Spleen (tissue), 7 donors: Measurements from ENCODE around the gene C20orf144.

Experiments
- POLR2A ChIP-seq, 3 donors: fragments of 450-650 bp; IDR thresholded peaks; one replicate each; pipeline ENCODE4 v1.5.1; 2017; ENCODE audit warnings: antibody characterized with exemption in 3 of 3, mild to moderate bottlenecking in 1 of 3
- POLR2AphosphoS5 ChIP-seq, 3 donors: sonication (generic); formaldehyde crosslinking; IDR thresholded peaks; one replicate each; pipeline ENCODE4 v1.5.1; 2017; ENCODE audit warnings: antibody characterized with exemption in 3 of 3
- TF ChIP-seq, protein P1 (sequence below), 11 experiments: fragments of 200-600 bp in 7 of 11; fragments of 450-650 bp in 4 of 11; sonication (generic) in 4 of 11; IDR thresholded peaks in 8 of 11; conservative IDR thresholded peaks in 3 of 11; 1 replicate in 7 of 11; 2 replicates in 4 of 11; pipeline versions ENCODE4 v1.4.0 to v1.8.0; 2016 to 2021; ENCODE audit warnings: antibody characterized with exemption in 11 of 11, inconsistent platforms in 4 of 11, mild to moderate bottlenecking in 1 of 11
- donor health status: DM: no; HTN: no; CAD: no; lungs with moderate emphysema.
- donor health status: DM: no; HTN: no; CAD: no.
- donor health status: DM: no; HTN: no; CAD: no.

DNA sequence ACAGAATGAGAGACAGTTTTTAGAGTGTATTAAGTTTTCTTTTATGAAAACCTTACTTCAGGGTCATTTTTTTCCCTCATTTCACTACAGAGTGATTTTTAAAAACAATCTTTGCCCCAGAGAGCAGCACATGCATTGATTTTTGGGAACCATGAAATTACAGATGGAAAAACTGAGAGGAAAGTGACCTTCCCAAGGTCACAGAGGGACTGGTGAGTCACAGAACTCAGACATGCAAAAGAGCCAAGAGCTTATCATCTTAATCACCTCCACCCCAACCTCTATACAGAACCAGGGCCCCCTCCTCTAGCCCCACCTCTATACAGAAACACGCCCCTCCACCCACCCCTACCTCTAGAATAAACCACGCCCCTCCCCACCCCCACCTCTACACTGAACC is 47.3 kb downstream of the C20orf144 start:
- TF ChIP-seq POLR2AphosphoS5 (IDR thresholded peaks at IDR 0.05) = no peak
- TF ChIP-seq, protein P1, sequence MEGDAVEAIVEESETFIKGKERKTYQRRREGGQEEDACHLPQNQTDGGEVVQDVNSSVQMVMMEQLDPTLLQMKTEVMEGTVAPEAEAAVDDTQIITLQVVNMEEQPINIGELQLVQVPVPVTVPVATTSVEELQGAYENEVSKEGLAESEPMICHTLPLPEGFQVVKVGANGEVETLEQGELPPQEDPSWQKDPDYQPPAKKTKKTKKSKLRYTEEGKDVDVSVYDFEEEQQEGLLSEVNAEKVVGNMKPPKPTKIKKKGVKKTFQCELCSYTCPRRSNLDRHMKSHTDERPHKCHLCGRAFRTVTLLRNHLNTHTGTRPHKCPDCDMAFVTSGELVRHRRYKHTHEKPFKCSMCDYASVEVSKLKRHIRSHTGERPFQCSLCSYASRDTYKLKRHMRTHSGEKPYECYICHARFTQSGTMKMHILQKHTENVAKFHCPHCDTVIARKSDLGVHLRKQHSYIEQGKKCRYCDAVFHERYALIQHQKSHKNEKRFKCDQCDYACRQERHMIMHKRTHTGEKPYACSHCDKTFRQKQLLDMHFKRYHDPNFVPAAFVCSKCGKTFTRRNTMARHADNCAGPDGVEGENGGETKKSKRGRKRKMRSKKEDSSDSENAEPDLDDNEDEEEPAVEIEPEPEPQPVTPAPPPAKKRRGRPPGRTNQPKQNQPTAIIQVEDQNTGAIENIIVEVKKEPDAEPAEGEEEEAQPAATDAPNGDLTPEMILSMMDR (IDR thresholded peaks at IDR 0.05 in 8 of 11, conservative IDR thresholded peaks at IDR 0.05 in 3 of 11) = no peak
- TF ChIP-seq POLR2A (IDR thresholded peaks at IDR 0.05) = no peak
